HK-2 (cell line): ENCODE data around the gene RASGEF1C.

Source experiments
- DNase-seq: peaks from one replicate; pipeline ENCODE4 v3.0.0-alpha.2; 2018; ENCODE audit not compliant: unreplicated experiment

Gene RASGEF1C

DNA sequence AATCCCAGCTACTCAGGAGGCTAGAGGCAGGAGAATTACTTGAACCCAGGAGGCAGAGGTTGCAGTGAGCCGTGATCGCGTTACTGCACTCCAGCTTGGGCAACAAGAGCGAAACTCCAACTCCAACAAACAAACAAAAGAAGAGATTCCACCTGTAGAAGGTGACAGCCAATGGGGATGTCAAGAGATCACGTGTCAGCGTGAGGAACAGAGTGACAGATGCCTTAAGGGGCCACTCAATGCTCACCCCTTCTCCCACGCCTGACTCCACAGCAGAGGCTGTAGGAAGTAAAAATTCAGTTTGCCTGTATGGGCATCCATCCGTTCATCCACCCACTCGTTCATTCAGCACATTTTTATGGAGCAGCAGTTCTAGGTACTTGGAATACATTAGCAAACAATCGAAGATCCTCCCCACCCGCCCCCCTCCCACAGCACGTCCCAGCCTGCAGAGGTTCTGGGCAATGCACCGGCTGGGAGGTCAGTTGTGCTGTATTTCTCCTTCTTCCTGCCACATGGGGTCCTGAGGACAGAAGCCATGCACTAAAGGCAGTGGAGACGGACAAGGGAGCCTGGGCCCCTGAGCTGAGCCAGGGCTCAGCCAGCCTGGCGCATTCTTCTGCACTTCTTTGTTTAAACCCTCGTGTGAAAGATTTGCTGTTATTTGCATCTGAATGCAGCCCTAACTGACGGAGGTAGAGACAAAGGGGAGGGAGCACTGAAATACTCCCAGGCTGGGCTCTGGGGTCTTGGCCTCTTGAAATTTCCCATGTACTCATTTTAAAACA is 126.2 kb downstream of the RASGEF1C start:
- DNase-seq = no peak

DNA sequence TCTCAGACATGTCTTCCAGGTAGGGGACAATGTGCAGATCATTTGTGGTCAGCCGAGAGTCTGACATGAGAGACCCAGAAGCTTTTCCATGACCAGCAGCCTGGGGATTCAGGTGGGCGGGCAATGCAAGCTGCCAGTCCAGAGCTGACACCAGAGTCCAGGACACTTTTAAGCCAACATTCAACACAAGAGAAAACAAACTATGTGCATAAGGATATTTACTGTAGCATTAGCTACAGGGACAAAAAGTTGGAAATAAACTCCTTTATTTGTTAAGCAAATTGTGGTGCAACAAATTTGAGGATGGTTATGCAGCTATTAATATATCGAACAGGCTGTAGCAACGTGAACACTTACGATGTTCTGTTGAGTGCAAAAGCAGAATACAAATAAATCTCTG is 127.5 kb downstream of the RASGEF1C start:
- no peak for DNase-seq

DNA sequence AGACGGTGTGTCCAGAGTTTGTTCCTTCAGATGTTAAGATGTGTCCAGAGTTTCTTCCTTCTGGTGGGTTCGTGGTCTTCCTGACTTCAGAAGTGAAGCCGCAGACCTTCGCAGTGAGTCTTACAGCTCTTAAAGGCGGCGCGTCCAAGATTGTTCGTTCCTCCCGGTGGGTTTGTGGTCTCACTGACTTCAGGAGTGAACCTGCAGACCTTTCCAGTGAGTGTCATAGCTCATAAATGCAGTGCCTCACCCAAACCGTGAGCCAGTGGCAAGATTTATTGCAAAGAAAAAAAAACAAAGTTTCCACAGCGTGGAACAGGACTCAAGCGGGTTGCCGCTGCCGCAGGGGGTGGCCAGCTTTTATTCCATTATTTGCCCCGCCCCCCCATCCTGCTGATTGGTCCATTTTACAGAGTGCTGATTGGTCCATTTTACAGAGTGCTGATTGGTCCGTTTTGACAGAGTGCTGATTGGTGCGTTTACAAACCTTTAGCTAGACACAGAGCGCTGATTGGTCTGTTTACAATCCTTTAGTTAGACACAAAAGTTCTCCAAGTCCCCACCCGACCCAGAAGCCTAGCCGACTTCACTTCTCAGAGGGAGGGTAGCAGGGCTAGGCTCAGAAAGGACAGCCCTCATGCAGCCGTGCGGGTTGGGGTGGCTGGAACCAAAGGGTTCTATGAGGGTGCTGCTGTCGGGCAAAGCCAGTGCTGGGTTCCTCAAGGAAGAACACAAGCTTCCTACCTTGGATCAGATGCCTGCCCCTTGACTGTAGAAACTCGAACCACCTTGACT is 128.3 kb downstream of the RASGEF1C start:
- no peak for DNase-seq

DNA sequence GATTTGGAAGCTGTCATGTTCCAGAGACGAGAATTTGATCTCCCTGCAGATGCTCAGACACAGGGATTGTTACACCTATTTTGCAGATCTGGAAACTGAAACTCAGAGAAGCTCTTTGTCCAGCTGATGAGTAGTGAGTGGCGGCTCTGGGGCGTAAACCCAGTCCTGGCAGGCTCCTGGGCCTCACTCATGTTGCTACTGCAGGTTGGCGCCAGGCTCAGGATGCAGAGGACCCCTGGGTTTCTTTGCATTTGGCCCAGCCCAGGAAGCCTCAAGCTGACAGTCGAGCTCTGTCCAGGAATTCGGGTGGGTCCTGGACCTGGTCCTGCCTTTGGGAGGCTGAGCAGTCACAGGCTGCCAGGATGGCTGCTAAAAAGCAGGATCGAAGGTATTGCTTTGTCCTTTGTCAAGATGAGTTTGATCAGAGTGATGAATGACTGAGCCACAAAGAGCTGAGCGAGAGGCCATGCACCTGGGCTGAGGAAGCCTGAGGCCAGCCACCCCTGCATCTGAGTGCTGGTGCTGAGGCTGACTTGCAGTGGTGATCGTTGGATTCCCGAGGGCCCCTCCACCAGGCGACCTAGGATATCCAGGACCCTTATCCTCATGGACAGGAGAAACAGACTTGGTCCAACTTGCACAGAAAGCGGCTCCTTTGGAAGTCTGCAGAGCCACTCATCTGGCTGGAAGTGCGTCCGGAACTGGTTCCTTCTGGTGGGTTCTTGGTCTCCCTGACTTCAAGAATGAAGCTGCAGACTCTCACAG is 129.1 kb downstream of the RASGEF1C start:
- no peak for DNase-seq

DNA sequence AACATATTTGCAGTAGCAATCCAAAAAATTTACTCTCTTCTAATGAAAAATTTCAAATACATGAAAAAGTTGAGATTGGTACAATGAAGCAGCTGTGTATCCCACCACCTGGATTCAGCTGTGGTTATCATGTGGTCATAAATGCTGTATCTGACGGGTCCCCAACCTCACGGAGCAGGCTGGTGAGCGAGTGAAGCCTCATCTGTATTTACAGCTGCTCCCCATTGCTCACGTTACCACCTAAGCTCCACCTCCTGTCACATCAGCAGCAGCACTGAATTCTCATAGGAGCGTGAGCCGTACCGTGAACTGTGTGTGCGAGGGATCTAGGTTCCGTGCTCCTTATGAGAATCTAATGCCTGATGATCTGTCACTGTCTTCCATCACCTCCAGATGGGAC is 130.7 kb downstream of the RASGEF1C start:
- DNase-seq = no peak

DNA sequence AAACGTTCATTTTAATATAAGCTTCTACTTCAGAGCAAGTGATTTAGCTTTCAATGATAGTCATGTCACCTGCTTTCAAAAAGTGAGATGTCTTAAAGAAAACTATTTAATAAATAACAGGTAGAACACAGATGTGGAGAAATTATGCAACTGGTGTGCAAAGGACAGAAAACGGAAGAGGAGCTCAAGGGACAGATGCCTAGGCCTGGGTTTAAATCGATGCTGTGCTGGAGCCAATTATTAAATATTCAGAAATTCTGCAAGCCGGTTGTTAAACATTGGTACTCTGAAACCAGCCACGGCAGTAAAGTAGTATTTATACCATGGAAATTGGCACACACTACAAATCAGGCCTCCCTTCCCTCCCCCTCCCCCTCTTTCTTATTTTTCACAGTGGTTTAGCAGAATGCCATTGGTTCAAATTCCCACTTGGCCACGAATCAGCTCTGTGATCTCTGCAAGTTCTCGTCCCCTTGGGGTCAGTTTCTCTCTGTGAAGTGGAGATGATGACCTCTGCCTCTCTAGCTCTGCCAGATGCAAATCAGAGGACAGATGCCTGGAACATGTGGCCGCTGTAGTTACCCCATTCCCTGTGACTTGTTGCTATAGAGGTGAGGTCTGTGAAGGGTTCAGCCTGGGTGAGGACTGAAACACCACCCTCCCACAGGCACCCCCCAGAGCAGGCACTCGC is 131.3 kb downstream of the RASGEF1C start:
- no peak for DNase-seq

DNA sequence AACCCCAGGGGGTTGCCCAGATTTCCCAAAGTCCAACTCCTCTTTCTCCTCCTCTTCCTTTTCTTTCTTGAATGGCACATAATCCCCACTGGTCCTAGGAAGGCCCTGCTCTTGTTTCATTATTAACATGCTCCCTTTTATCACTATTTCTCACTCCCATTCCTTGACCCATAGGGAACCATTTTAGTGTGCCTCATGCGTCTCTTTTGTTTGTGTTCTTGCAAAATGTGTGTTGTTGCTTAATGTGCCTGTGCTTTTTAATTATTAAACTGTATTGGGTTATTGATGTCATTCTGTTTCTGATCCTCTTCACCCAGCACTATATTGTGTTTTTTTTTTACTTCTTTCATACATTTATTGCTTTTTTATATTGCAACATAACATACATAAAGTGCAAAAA is 133.3 kb downstream of the RASGEF1C start:
- DNase-seq = no peak

DNA sequence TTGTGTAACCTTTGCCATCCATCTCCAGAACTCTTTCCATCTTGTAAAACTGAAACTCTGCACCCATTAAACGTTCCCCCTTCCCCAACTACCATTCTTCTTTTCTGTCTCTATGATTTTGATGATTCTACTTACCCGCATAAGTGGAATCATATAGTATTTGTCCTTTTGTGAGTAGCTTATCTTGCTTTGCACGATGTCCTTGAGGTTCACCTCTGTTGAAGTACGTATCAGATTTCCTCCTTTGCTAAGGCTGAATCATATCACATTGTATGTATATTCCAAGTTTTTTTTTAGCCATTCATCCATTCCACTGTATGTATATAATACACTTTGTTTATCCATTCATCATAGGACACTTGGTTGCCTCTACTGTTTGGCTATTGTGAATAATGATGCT is 134.5 kb downstream of the RASGEF1C start:
- no peak for DNase-seq

DNA sequence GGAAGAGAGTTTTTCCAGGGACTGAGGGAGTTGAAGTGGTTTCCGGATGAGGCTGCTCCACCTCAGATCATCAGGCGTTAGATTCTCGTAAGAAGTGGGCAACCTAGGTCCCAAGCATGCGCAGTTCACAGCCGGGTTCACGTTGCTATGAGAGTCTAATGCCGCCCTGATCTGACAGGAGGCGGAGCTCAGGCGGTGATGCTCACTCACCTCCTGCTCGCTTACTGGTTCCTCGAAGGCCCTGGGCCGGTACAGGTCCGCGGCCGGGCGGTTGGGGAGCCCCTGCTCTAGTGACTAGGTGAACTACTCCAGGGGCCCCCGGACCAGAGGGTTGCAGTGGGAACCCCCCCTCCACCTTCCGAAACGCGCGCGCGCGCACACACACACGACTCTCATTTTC is 136.5 kb downstream of the RASGEF1C start:
- no peak for DNase-seq

DNA sequence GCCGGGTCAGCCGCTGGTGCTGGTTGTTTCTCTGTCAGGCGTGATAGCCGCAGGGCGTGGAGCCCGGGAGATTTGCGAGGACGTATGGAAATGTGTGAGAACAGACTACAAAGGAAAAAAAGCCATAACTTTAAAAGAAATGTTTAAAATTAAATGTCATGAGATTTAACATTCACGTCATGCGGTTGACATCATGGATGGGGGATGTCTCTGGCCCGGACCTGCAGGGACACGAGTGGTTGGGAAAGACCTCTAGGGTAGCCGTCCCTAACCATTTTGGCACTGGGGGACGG is 136.8 kb downstream of the RASGEF1C start:
- DNase-seq = no peak

DNA sequence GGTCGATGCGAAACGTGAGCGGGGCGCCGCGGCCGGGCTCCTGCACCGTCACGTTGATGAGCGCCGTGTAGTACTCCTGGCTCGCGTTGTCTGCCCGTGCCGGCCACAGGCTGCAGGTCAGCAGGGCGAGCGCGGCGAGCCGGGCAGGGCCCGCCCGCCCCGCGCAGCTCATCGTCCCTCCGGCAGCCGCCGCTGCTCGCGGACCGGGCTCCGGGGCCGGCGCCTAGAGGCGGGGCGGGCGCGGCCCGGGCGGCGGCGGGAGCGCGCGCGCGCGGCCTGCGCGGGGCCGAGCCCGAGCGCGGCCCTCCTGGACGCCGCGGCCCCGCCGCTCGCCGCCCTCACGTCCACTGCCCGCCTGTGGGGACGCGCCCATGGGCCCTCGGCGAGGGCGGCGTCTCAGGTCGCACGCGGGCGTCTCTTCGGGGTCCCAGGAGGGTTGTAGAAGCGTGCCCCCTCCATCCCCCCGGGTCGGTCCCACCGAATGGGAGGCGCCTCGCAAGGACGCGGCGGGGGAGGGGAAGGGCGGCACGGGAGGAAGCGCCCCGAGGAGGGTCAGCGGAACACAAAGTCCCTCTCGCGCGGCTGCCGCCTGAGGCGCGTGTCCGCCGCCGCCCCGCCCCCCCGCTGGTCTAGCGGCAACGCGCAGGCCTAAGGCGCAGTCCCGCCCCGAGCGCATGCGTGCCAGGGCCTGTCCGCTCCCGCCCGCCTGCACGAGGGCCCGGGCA is 137.3 kb downstream of the RASGEF1C start, which contains the start of gene RNF130:
Gene RNF130, minus strand, starts transcription at position 229 of the 725 bp plus-strand sequence. Its CDS starts 57 bp downstream, at position 172.
- peak; percentile 87 for DNase-seq

DNA sequence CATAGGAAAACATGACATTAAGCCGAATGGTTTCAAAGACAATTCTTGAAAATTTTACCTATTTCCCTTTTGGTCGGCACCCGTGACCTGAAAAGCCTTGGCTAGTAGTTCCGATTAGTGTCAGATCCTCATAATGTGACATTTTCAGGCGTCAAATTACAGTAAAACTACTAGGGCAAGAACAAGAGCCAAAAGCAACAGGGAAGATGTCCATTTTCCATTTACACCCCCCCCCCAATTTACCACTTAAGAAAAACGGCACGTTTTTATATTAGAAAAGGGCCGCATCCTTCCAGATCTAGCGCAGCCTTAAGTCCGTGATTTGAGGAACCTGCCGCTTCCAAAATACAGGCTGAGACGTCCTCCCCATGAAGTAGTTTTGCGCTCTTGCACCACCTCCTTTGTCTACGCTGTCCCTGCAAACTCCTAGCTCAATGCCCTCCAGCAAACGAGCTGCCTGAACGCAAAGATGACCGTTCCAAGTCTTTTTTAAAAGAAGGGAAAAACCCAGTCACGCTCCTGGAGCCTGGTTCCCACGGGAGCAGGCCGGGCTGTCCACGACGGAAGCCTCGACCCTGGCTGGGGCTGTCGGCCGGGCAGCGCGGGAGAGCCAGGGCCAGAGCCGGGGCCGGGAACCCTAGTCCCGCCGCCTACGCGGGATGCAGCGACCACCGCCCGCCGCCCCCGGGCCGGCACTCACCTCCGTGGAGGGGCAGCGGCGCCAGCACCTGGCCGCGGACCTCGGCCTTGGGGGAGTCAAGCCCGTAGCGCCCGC is 138.1 kb downstream of the RASGEF1C start:
- DNase-seq = peak; percentile 48

DNA sequence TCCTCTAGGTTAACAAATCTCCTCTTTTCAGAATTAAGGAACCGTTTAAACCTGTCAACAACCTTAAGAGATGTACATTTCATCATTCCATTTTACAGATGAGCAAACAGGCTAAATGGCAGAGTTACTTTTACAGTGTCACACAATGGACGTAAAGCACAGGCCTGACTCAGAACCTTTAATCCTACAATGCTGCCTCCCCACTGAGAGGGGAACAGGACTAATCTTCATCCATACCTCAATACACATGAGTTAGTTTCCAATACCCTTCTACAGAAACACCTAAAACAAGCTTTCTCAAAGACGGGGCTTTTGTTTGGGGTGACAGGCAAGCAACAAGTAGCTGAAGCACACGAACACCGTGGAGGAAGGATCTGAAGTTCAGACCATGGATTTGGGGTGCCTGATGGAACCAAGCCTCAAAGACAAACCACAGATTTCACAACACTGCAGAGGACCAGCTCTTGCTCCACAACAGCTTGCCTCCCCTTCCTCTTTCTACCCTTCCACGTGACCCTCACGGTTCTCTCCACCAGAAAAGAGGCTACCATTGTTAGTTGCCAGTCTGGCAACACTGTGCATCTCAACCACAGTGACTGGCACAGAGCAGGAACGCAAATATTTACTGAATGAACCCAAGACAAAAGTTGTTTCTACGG is 139.3 kb downstream of the RASGEF1C start:
- DNase-seq = no peak

DNA sequence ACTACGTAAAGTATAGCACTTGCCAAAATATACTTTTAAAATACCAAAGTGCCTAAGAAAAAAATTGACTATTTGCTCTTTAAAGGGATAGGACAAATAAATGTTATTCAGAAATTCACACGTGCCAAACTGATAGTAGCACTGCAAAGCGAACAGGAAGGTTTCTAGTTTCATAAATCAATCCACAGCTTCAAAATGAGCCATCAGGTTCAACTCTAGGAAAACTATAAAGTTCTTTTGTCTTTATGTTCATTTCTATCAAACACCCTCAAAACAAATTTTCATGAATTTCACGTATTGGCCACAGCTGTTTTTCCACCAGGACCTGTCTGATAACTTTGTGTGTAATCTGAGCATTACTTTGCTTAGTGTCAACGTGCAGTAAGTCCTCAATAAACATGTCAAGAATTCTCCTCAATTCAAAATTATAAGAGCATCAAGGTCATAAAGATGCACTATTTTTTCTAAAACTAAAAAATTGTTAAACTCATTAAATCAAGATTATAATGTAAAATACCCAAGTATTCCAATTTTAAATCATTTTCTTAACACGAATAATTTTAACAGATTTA is 140.4 kb downstream of the RASGEF1C start:
- no peak for DNase-seq

DNA sequence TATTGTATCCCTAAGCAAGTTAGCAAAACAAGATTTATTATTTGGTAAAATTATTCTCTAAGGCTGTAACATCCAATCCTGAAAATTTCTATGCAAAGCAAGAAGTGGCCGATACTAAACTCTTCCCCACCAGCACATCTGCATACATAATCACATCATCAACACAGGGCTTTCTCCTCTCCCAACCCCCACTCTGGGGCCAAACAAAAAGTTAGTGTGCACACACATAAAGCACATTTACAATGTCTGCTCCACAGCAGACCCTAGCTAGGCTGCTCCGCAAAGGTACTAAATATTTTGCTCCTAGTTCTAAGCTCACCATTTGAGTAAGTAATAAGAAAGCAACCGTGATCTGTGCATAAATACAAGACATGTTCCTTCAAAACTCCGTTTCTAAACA is 141.0 kb downstream of the RASGEF1C start:
- DNase-seq = no peak

DNA sequence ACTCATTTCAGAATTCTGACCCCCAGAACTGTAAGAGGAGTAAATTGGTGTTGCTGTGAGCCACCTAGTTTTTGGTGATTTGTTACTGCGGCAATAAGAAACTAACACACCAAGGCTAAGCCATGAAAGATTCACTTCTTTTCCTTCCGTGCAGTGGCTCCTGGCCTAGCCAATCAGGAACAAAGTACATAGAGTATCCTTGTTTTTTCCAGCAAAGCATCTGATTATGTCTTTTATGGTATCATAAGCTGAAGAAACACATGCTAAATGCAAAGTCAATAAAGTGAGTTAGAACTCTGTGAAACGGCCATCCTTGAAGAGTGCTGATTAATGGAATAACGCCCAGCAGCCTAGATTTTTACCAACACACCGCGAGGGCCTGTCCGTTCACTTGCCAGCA is 148.8 kb downstream of the RASGEF1C start:
- DNase-seq = no peak

DNA sequence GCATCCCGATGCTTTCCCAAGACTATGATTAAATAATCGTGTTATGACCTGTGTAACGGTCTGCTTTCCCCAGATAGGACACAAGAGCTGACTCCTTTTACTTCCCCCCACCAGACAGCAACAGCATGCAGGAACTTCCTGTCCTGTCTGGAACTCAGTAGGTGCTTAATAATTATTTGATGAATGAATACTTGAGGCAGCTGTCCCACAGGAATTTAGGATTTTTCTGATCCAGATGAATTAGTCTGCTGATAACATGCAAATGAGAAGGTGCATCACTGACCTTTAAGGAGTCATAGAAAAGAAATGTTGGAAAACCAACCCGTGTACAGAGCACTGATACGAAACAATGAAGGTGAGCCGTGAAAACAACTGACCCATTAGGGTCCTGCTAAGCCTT is 149.7 kb downstream of the RASGEF1C start:
- no peak for DNase-seq

DNA sequence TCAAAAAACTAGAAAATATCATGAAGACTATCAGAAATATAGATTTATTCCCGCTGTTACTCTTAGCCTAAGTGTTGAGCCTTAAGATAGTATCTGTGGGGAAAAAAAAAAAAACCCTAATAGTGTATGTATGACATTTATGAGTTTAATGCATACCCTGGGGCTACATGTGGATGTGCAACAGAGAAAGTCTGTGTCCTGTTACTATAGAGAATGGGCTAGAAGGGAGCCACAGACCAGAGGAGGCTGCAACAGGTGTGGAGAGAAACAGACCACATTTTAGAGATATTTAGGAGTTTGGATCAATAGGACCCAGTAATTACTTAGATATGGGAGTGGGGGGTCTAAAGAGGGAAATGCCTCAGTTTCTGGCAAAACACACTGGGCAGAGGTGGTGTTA is 152.9 kb downstream of the RASGEF1C start:
- no peak for DNase-seq

DNA sequence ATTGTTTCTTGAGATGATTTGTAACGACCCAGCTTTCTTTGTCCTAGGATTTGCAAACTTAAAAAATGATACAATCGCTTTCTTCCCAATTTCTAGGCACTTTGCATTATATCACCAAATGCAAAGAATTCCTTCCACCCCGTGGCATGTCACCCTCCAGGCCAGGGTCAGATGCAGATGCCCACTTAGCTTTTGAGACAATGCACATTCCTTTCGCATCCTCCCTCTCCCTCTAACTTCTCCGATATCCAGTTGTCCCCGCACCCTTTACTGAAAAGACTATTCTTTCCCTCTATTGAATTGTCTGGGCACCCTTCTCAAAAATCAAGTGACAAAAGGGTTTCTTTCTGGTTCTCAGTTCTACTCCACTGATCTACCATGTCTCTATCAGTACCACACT is 154.8 kb downstream of the RASGEF1C start:
- DNase-seq = no peak
